ENCODE results near the gene KCP.

DNA sequence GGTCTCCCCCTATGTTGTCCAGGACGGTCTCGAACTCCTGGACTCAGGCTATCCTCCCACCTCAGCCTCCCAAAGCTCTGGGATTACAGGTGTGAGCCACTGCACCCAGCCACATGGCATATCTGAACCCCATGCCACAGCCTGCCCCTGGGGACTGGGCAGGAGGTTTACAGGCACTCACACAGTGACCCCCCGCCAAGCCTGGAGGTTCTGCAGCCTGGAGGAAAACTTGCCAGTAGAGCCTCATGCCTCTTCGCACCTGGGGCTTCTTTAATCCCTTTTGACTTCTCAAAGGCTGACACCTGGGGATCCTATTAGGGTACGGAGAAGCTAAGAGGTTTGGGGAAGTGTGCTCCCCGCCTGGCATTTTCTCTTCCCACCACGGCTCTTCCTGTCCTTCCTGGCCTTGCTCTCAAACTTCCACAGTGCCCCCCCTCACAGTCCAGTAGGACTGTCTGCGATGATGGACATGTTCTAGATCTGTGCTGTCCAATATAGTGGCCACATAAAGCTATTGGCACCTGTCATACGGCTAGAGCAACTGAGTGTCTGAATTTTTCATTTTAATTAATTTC lies 11.4 kb upstream of the KCP start:
- TF ChIP-seq, protein P1, sequence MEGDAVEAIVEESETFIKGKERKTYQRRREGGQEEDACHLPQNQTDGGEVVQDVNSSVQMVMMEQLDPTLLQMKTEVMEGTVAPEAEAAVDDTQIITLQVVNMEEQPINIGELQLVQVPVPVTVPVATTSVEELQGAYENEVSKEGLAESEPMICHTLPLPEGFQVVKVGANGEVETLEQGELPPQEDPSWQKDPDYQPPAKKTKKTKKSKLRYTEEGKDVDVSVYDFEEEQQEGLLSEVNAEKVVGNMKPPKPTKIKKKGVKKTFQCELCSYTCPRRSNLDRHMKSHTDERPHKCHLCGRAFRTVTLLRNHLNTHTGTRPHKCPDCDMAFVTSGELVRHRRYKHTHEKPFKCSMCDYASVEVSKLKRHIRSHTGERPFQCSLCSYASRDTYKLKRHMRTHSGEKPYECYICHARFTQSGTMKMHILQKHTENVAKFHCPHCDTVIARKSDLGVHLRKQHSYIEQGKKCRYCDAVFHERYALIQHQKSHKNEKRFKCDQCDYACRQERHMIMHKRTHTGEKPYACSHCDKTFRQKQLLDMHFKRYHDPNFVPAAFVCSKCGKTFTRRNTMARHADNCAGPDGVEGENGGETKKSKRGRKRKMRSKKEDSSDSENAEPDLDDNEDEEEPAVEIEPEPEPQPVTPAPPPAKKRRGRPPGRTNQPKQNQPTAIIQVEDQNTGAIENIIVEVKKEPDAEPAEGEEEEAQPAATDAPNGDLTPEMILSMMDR (IDR thresholded peaks at IDR 0.05), result no peak
- TF ChIP-seq POLR2A (IDR thresholded peaks at IDR 0.05), result no peak

Data from lower leg skin (tissue), 3 donors.